NCI-H2081 treated with DMSO at 0.1 percent for 48 hours (cell line): Measurements from ENCODE around the gene ALPK3.

ENCODE experiments used
- DNase-seq: peaks from one replicate; lab custom pipeline; 2025; lab: John Stamatoyannopoulos, UW

Gene ALPK3

GRCh38 chr15:84893607-84894006 is 76.5 kb downstream of the ALPK3 start:
- DNase-seq: no peak

GRCh38 chr15:84894736-84895425 is 77.7 kb downstream of the ALPK3 start:
- no peak for DNase-seq

GRCh38 chr15:84898761-84899160 is 81.6 kb downstream of the ALPK3 start:
- DNase-seq: no peak

- no peak for DNase-seq
Measured at GRCh38 chr15:84899750-84900149, 82.6 kb downstream of the ALPK3 start.

- no peak for DNase-seq
Measured at GRCh38 chr15:84901540-84901939, 84.4 kb downstream of the ALPK3 start.

GRCh38 chr15:84903751-84904150 is 86.6 kb downstream of the ALPK3 start:
- DNase-seq: no peak

- DNase-seq: no peak
Measured at GRCh38 chr15:84904419-84904818, 87.3 kb downstream of the ALPK3 start.

GRCh38 chr15:84905016-84905916 is 88.1 kb downstream of the ALPK3 start:
- DNase-seq: no peak

- no peak for DNase-seq
Measured at GRCh38 chr15:84907731-84908130, 90.6 kb downstream of the ALPK3 start.

GRCh38 chr15:84908564-84908963 is 91.4 kb downstream of the ALPK3 start:
- no peak for DNase-seq

- no peak for DNase-seq
Measured at GRCh38 chr15:84909029-84909428, 91.9 kb downstream of the ALPK3 start.

GRCh38 chr15:84909782-84910181 is 92.6 kb downstream of the ALPK3 start:
- DNase-seq: no peak

GRCh38 chr15:84910928-84911623 is 93.9 kb downstream of the ALPK3 start:
- no peak for DNase-seq

- no peak for DNase-seq
Measured at GRCh38 chr15:84911879-84912660, 94.9 kb downstream of the ALPK3 start.

- no peak for DNase-seq
Measured at GRCh38 chr15:84913360-84913723, 96.2 kb downstream of the ALPK3 start.

- DNase-seq: no peak
Measured at GRCh38 chr15:84914351-84914750, 97.2 kb downstream of the ALPK3 start.

- DNase-seq: no peak
Measured at GRCh38 chr15:84914909-84915605, 97.9 kb downstream of the ALPK3 start.

GRCh38 chr15:84915606-84915958 is 98.4 kb downstream of the ALPK3 start:
- no peak for DNase-seq

GRCh38 chr15:84917452-84917851 is 100.3 kb downstream of the ALPK3 start:
- DNase-seq: no peak

GRCh38 chr15:84919106-84919667 is 102.0 kb downstream of the ALPK3 start:
- no peak for DNase-seq

GRCh38 chr15:84921121-84921520 is 104.0 kb downstream of the ALPK3 start:
- DNase-seq: no peak
